ENCODE results near the gene ROMO1. TPM values are rescaled to one million over a fixed set of nuclear protein-coding genes. Genes with fewer than 3 reads are reported as not detected.

The ROMO1 gene
- total and polyA plus RNA-seq, 10 of the 15 experiments (the other 5 are each of a cell fraction or from before 2014, with no cell fraction given): 23.2 to 631 (median 352) TPM

DNA sequence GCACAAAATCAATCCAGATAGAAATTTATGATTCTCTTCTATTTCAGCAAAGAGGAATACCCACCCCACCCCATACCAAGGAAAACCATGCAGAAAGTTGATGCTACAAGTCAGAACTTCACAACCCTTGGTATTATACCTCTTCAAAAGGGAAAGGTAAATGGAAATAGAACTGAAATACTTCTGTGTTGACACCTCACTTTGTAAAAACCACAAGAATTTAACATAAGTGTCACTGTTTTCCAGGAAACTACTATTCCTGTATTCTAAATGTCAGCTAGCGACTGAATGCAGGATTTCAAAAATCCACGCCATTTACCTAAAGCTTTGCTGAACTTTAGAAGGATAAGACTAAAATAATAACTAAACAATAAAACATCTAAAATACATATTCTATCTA, 38.2 kb upstream of the ROMO1 start (continued):
- TF ChIP-seq, protein P1, sequence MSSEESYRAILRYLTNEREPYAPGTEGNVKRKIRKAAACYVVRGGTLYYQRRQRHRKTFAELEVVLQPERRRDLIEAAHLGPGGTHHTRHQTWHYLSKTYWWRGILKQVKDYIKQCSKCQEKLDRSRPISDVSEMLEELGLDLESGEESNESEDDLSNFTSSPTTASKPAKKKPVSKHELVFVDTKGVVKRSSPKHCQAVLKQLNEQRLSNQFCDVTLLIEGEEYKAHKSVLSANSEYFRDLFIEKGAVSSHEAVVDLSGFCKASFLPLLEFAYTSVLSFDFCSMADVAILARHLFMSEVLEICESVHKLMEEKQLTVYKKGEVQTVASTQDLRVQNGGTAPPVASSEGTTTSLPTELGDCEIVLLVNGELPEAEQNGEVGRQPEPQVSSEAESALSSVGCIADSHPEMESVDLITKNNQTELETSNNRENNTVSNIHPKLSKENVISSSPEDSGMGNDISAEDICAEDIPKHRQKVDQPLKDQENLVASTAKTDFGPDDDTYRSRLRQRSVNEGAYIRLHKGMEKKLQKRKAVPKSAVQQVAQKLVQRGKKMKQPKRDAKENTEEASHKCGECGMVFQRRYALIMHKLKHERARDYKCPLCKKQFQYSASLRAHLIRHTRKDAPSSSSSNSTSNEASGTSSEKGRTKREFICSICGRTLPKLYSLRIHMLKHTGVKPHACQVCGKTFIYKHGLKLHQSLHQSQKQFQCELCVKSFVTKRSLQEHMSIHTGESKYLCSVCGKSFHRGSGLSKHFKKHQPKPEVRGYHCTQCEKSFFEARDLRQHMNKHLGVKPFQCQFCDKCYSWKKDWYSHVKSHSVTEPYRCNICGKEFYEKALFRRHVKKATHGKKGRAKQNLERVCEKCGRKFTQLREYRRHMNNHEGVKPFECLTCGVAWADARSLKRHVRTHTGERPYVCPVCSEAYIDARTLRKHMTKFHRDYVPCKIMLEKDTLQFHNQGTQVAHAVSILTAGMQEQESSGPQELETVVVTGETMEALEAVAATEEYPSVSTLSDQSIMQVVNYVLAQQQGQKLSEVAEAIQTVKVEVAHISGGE (CRISPR knock-in tag; IDR thresholded peaks at IDR 0.05): no peak
- TF ChIP-seq RUNX3 (IDR thresholded peaks at IDR 0.05; ENCODE audit: low read length) (peak; percentile 60; the same call in 1 of the 2 replicates), EED (IDR thresholded peaks at IDR 0.05; ENCODE audit: low read depth) (no peak), ASH2L (IDR thresholded peaks at IDR 0.05; ENCODE audit: borderline replicate concordance, low read depth) (no peak), POU2F2 (IDR thresholded peaks at IDR 0.05; ENCODE audit: borderline replicate concordance, low read depth, low read length) (no peak), SIN3A (IDR thresholded peaks at IDR 0.05; ENCODE audit: low read depth, low read length) (peak; percentile 55; the same call in 1 of the 2 replicates), ATF7 (IDR thresholded peaks at IDR 0.05; ENCODE audit: low read depth) (no peak)
- TF ChIP-seq, protein P2, sequence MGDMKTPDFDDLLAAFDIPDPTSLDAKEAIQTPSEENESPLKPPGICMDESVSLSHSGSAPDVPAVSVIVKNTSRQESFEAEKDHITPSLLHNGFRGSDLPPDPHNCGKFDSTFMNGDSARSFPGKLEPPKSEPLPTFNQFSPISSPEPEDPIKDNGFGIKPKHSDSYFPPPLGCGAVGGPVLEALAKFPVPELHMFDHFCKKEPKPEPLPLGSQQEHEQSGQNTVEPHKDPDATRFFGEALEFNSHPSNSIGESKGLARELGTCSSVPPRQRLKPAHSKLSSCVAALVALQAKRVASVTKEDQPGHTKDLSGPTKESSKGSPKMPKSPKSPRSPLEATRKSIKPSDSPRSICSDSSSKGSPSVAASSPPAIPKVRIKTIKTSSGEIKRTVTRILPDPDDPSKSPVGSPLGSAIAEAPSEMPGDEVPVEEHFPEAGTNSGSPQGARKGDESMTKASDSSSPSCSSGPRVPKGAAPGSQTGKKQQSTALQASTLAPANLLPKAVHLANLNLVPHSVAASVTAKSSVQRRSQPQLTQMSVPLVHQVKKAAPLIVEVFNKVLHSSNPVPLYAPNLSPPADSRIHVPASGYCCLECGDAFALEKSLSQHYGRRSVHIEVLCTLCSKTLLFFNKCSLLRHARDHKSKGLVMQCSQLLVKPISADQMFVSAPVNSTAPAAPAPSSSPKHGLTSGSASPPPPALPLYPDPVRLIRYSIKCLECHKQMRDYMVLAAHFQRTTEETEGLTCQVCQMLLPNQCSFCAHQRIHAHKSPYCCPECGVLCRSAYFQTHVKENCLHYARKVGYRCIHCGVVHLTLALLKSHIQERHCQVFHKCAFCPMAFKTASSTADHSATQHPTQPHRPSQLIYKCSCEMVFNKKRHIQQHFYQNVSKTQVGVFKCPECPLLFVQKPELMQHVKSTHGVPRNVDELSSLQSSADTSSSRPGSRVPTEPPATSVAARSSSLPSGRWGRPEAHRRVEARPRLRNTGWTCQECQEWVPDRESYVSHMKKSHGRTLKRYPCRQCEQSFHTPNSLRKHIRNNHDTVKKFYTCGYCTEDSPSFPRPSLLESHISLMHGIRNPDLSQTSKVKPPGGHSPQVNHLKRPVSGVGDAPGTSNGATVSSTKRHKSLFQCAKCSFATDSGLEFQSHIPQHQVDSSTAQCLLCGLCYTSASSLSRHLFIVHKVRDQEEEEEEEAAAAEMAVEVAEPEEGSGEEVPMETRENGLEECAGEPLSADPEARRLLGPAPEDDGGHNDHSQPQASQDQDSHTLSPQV (IDR thresholded peaks at IDR 0.05): no peak

Measured in GM12878 (cell line).